Aorta (tissue), 5 donors: ENCODE data around the gene MARCHF6. TPM values are rescaled to one million over a fixed set of nuclear protein-coding genes. Genes with fewer than 3 reads are reported as not detected.
"Not testable (repeated sequence)": the region's sequence is repeated elsewhere in the genome, so short reads cannot be mapped to it uniquely, and the experiment has no call there.

Experiments used
- ATAC-seq: fragments of 200-7000 bp; cut with Tn5 transposase; one replicate; pipeline ENCODE4 v1.9.1; 2022; ENCODE audit warnings: moderate library complexity; ENCODE audit not compliant: low FRiP score
- DNase-seq, 2 donors: peaks; one replicate each; pipeline ENCODE4 v3.0.0-alpha.2; 2020
- H3K27ac ChIP-seq, 2 donors: one replicate each; pipeline ENCODE4 v1.5.1; 2013; ENCODE audit warnings: low read length in 2 of 2, mild to moderate bottlenecking in 2 of 2, moderate library complexity in 2 of 2, control low read depth in 1 of 2, inconsistent platforms in 1 of 2, low read depth in 1 of 2
- H3K27me3 ChIP-seq, 2 donors: one replicate each; pipeline ENCODE4 v1.6.1; 2013; ENCODE audit warnings: control low read depth in 1 of 2, low read length in 1 of 2, mild to moderate bottlenecking in 1 of 2, moderate library complexity in 1 of 2; ENCODE audit not compliant: insufficient read depth in 2 of 2, control insufficient read depth in 1 of 2
- H3K36me3 ChIP-seq, 2 donors: one replicate each; pipeline ENCODE4 v1.6.1; 2013; ENCODE audit warnings: control low read depth in 1 of 2, low read length in 1 of 2, mild to moderate bottlenecking in 1 of 2; ENCODE audit not compliant: insufficient read depth in 2 of 2, control insufficient read depth in 1 of 2
- H3K4me1 ChIP-seq, 2 donors: one replicate each; pipeline ENCODE4 v1.6.1; 2013; ENCODE audit warnings: low read length in 2 of 2, control low read depth in 1 of 2, mild to moderate bottlenecking in 1 of 2, moderate library complexity in 1 of 2; ENCODE audit not compliant: insufficient read depth in 2 of 2, control insufficient read depth in 1 of 2
- H3K4me3 ChIP-seq, 2 donors: one replicate each; pipeline ENCODE4 v1.5.1; 2013; ENCODE audit warnings: low read length in 2 of 2, control low read depth in 1 of 2, mild to moderate bottlenecking in 1 of 2
- H3K9me3 ChIP-seq: one replicate; pipeline ENCODE4 v1.6.1; 2013; ENCODE audit warnings: mild to moderate bottlenecking, low read length; ENCODE audit not compliant: control insufficient read depth
- WGBS, 2 donors: extraction: QIAGEN DNeasy Blood & Tissue Kit; methylation state at CpG; one replicate each; pipeline ENCODE4 v1.1.7; 2013; 5-methylcytosine and 5-hydroxymethylcytosine counted together
- intact Hi-C, 2 donors: fragments of 100-400 bp; cut with DNase I; formaldehyde crosslinking; loops; one replicate each; pipeline versions ENCODE4 v1.14.2 to v1.15.0; 2022
- polyA plus RNA-seq, 2 donors: library from polyadenylated mRNA; stranded (reverse); fragments of 200-250 nt; gene quantifications; one replicate each; pipeline ENCODE4 v1.2.3, GENCODE V29; 2013
- total RNA-seq, 2 donors: library from RNA; stranded (reverse); fragmentation: NEBNext Ultra II Directional; extraction: Animal tissue kit (Norgen Biotek cat#: 25700); gene quantifications; one replicate each; pipeline ENCODE4 v1.2.1, GENCODE V29; 2021
- donor health status: healthy with polysubstance abuse.
- donor health status: Bipolar disorder and iron deficiency.
- donor health status: DM: no; HTN: no; CAD: no.
- donor health status: DM: no; HTN: no; CAD: no.
- donor health status: DM: yes; HTN: yes; CAD: no.

Gene MARCHF6
- total and polyA plus RNA-seq, 4 donors: 27.7 to 153 (median 111) TPM

DNA sequence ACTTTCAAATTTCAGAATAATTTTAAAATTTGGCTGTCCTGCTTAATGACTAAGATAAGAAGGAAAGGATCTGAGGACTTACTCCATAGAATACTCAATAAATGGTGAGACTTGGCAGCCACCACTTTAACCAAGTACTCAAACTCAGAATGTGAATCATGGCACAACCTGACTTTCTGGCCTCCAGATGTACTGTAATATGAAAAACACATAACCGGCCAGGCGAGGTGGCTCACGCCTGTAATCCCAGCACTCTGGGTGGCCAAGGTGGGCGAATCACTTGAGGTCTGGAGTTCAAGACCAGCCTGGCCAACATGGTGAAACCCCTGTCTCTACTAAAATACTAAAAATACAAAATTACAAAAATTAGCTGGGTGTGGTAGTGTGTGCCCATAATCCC is 10.0 kb upstream of the MARCHF6 start:
- Histone ChIP-seq H3K4me3 (no peak overlapping the region), H3K9me3 (no peaks in the 10 kb centered on the region), H3K36me3 (no peaks in the 10 kb centered on the region), H3K4me1 (no peaks in the 10 kb centered on the region), H3K27me3 (no peaks in the 10 kb centered on the region), H3K27ac (no peak overlapping the region)
- intact Hi-C loops: no loop called here
- peak; percentile 11 for ATAC-seq
- DNase-seq: no peak
- whole genome bisulfite sequencing, 2 donors: 50 to 53% methylated on average over 4 of the region's 4 CpGs

- not testable (repeated sequence) for H3K4me1 ChIP-seq, ATAC-seq
- WGBS, 2 donors: 95 to 98% methylated on average over 5 of the region's 5 CpGs
These were observed 8.9 kb upstream of the MARCHF6 start for GRCh38 chr5:10344461-10345106.

GRCh38 chr5:10348258-10348657 is 5.2 kb upstream of the MARCHF6 start:
- Histone ChIP-seq H3K36me3 (no peaks in the 10 kb centered on the region), H3K4me1 (peaks cover 0 to 2% of the 10 kb centered on the region in 2 donors), H3K4me3 (no peak overlapping the region), H3K9me3 (no peaks in the 10 kb centered on the region), H3K27ac (no peak overlapping the region), H3K27me3 (no peaks in the 10 kb centered on the region)
- DNase-seq (no peak), ATAC-seq (peak; percentile 48)
- WGBS, 2 donors: 91 to 92% methylated on average over 2 of the region's 2 CpGs
- intact Hi-C loops: no loop called here

More at GRCh38 chr5:10344461-10345106, 8.9 kb upstream of the MARCHF6 start:
- H3K27ac ChIP-seq, intact Hi-C loops, H3K36me3 ChIP-seq, H3K9me3 ChIP-seq, H3K27me3 ChIP-seq, DNase-seq, H3K4me3 ChIP-seq: not testable (repeated sequence)

- ATAC-seq: no peak
These were observed 2.1 kb upstream of the MARCHF6 start for GRCh38 chr5:10351199-10351905.

GRCh38 chr5:10351919-10352318 is 1.6 kb upstream of the MARCHF6 start:
- WGBS, 2 donors: 75 to 77% methylated on average over 8 of the region's 8 CpGs
- H3K4me3 ChIP-seq: no peak overlapping the region
- no peak overlapping the region for H3K27ac ChIP-seq
- H3K27me3 ChIP-seq: no peaks in the 10 kb centered on the region
- no peak for ATAC-seq
- H3K36me3 ChIP-seq: no peaks in the 10 kb centered on the region
- H3K9me3 ChIP-seq: no peaks in the 10 kb centered on the region
- no peak for DNase-seq
- H3K4me1 ChIP-seq: peaks cover 0 to 2% of the 10 kb centered on the region in 2 donors
- intact Hi-C loops: no loop called here

More at GRCh38 chr5:10351199-10351905, 2.1 kb upstream of the MARCHF6 start:
- Histone ChIP-seq H3K27me3 (no peaks in the 10 kb centered on the region), H3K36me3 (no peaks in the 10 kb centered on the region), H3K27ac (peak overlapping the region in 1 of 2 donors; percentile 13), H3K9me3 (no peaks in the 10 kb centered on the region), H3K4me3 (no peak overlapping the region), H3K4me1 (peaks cover 0 to 2% of the 10 kb centered on the region in 2 donors)
- intact Hi-C loops: no loop called here
- WGBS, 2 donors: 78 to 79% methylated on average over 6 of the region's 6 CpGs
- no peak for DNase-seq

- Histone ChIP-seq H3K4me1 (peaks cover 0 to 2% of the 10 kb centered on the region in 2 donors), H3K36me3 (no peaks in the 10 kb centered on the region), H3K9me3 (no peaks in the 10 kb centered on the region), H3K4me3 (peak overlapping the region; percentile 81 to 83), H3K27me3 (no peaks in the 10 kb centered on the region), H3K27ac (peak overlapping the region; percentile 64 to 94)
- WGBS, 2 donors: 11 to 13% methylated on average over 19 of the region's 19 CpGs
- ATAC-seq (no peak), DNase-seq (no peak)
- intact Hi-C loops: no loop called here
These were observed 860 bp upstream of the MARCHF6 start for GRCh38 chr5:10352430-10353240.

- DNase-seq (peak in 1 of 2 donors; percentile 59), ATAC-seq (no peak)
- intact Hi-C loops: no loop called here
- H3K4me3 ChIP-seq: peak overlapping the region; percentile 81 to 88
- peak overlapping the region; percentile 29 to 69 for H3K27ac ChIP-seq
- H3K9me3 ChIP-seq: no peaks in the 10 kb centered on the region
- 1% methylated on average over 34 to 54 of the region's 54 CpGs for WGBS, 2 donors
- no peaks in the 10 kb centered on the region for H3K27me3 ChIP-seq
- H3K4me1 ChIP-seq: peaks cover 0 to 2% of the 10 kb centered on the region in 2 donors
- no peaks in the 10 kb centered on the region for H3K36me3 ChIP-seq
These were observed 765 bp downstream of the MARCHF6 start for GRCh38 chr5:10354048-10354872.
